H1 (cell line): Measurements from ENCODE around the gene BMPR1A. TPM values are rescaled to one million over a fixed set of nuclear protein-coding genes. Genes with fewer than 3 reads are reported as not detected.

Source experiments
- CTCF ChIA-PET: fragments of 300-600 bp; sonication (Branson Sonifier 250); formaldehyde crosslinking; loops from one replicate; lab custom pipeline; 2021; ENCODE audit not compliant: partially characterized antibody; lab: Charles Lee
- POLR2A ChIA-PET: fragments of 300-600 bp; sonication (Branson Sonifier 250); formaldehyde crosslinking; loops from one replicate; lab custom pipeline; 2021; ENCODE audit warnings: inconsistent platforms; ENCODE audit not compliant: partially characterized antibody; lab: Charles Lee
- DNase-seq, 2 experiments: peaks; one replicate each; pipeline versions ENCODE4 v3.0.0 to v3.0.0-alpha.2; 2010 to 2022; ENCODE audit warnings: low spot score in 2 of 2, low read depth in 1 of 2, mixed read lengths in 1 of 2
- FAIRE-seq: peaks from 2 replicates; lab custom pipeline; 2011; peaks lifted over from hg19 to GRCh38; lab: Jason Lieb, UNC
- H2AFZ ChIP-seq: 2 replicates; pipeline ENCODE4 v1.8.1; 2012; ENCODE audit warnings: low read length, inconsistent platforms
- H2AK5ac ChIP-seq: 2 replicates; pipeline ENCODE4 v1.6.1; 2013; ENCODE audit warnings: low read depth, low read length
- H2BK120ac ChIP-seq: replicated peaks from 2 replicates; pipeline ENCODE3; 2013; ENCODE audit warnings: low read depth, low read length, inconsistent platforms
- H2BK12ac ChIP-seq: 2 replicates; pipeline ENCODE4 v1.6.1; 2013; ENCODE audit warnings: low read depth, low read length
- H2BK15ac ChIP-seq: 2 replicates; pipeline ENCODE4 v1.6.1; 2013; ENCODE audit warnings: low read length
- H2BK20ac ChIP-seq: 2 replicates; pipeline ENCODE4 v1.6.1; 2013; ENCODE audit warnings: low read length
- H2BK5ac ChIP-seq: 2 replicates; pipeline ENCODE4 v1.6.1; 2013; ENCODE audit warnings: low read depth, low read length
- H3K14ac ChIP-seq: 2 replicates; pipeline ENCODE4 v1.6.1; 2013; ENCODE audit warnings: inconsistent platforms; ENCODE audit not compliant: insufficient read length
- H3K18ac ChIP-seq: 2 replicates; pipeline ENCODE4 v1.6.1; 2013; ENCODE audit warnings: low read length; ENCODE audit errors: extremely low read depth
- H3K23ac ChIP-seq: 2 replicates; pipeline ENCODE4 v1.6.1; 2013; ENCODE audit warnings: inconsistent platforms; ENCODE audit not compliant: insufficient read length
- H3K23me2 ChIP-seq: 2 replicates; pipeline ENCODE4 v1.6.1; 2013; ENCODE audit warnings: low read depth, low read length
- H3K27ac ChIP-seq: 2 replicates; pipeline ENCODE4 v1.6.1; 2011; ENCODE audit warnings: low read depth, low read length, inconsistent platforms
- H3K27me3 ChIP-seq, 4 experiments: replicated peaks in 1 of 4; 1 replicate in 1 of 4; 2 replicates in 3 of 4; pipeline versions ENCODE4 v1.6.1 to v1.8.1; 2011 to 2013; ENCODE audit warnings: low read length in 3 of 4, mild to moderate bottlenecking in 3 of 4, inconsistent platforms in 2 of 4, mixed read lengths in 2 of 4, moderate library complexity in 1 of 4; ENCODE audit not compliant: control insufficient read depth in 3 of 4, insufficient read depth in 3 of 4; ENCODE audit errors: extremely low read depth in 1 of 4
- H3K36me3 ChIP-seq, 4 experiments: 2 replicates each; pipeline versions ENCODE4 v1.6.1 to v1.8.1; 2011 to 2013; ENCODE audit warnings: mild to moderate bottlenecking in 4 of 4, low read length in 3 of 4, moderate library complexity in 2 of 4, control low read depth in 1 of 4, inconsistent platforms in 1 of 4; ENCODE audit not compliant: insufficient read depth in 4 of 4, control insufficient read depth in 2 of 4
- H3K4ac ChIP-seq: replicated peaks from 2 replicates; pipeline ENCODE3; 2013; ENCODE audit warnings: low read length, low read depth, mixed read lengths, inconsistent platforms; ENCODE audit not compliant: insufficient read length
- H3K4me1 ChIP-seq, 4 experiments: replicated peaks in 1 of 4; 1 replicate in 1 of 4; 2 replicates in 3 of 4; pipeline versions ENCODE4 v1.6.1 to v1.8.1; 2011 to 2013; ENCODE audit warnings: low read length in 3 of 4, inconsistent platforms in 2 of 4, mixed read lengths in 1 of 4; ENCODE audit not compliant: insufficient read depth in 4 of 4, control insufficient read depth in 3 of 4
- H3K4me2 ChIP-seq, 2 experiments: 2 replicates each; pipeline versions ENCODE4 v1.6.1 to v1.8.1; 2011 to 2013; ENCODE audit warnings: low read depth in 2 of 2, low read length in 2 of 2, control low read depth in 1 of 2, inconsistent platforms in 1 of 2, mild to moderate bottlenecking in 1 of 2; ENCODE audit not compliant: insufficient read depth in 1 of 2
- H3K4me3 ChIP-seq, 4 experiments: fragments of 200-600, 300-600 bp in 1 of 4; sonication (generic), shearing (Covaris generic), sonication (Bioruptor Twin) in 1 of 4; 2 replicates each; pipeline versions ENCODE4 v1.5.1 to v1.8.1; 2011 to 2016; ENCODE audit warnings: low read length in 4 of 4, low read depth in 3 of 4, control low read depth in 2 of 4, inconsistent platforms in 2 of 4, mild to moderate bottlenecking in 2 of 4, mixed read lengths in 1 of 4, moderate library complexity in 1 of 4; ENCODE audit not compliant: insufficient read depth in 2 of 4; ENCODE audit errors: extremely low read depth in 1 of 4
- H3K56ac ChIP-seq: replicated peaks from 2 replicates; pipeline ENCODE3; 2013; ENCODE audit warnings: low read depth, mild to moderate bottlenecking, mixed read lengths, low read length, inconsistent platforms; ENCODE audit not compliant: insufficient read length
- H3K79me1 ChIP-seq: 2 replicates; pipeline ENCODE4 v1.6.1; 2013; ENCODE audit warnings: low read depth, low read length, control low read depth
- H3K79me2 ChIP-seq, 2 experiments: 2 replicates each; pipeline versions ENCODE4 v1.6.1 to v1.8.1; 2012 to 2013; ENCODE audit warnings: low read length in 2 of 2, mild to moderate bottlenecking in 2 of 2, inconsistent platforms in 1 of 2; ENCODE audit not compliant: insufficient read depth in 2 of 2, control insufficient read depth in 1 of 2
- H3K9ac ChIP-seq, 4 experiments: replicated peaks in 1 of 4; 1 replicate in 1 of 4; 2 replicates in 3 of 4; pipeline versions ENCODE4 v1.6.1 to v1.8.1; 2011 to 2013; ENCODE audit warnings: low read depth in 3 of 4, low read length in 3 of 4, control low read depth in 2 of 4, mild to moderate bottlenecking in 2 of 4, moderate library complexity in 2 of 4, inconsistent platforms in 1 of 4; ENCODE audit errors: extremely low read depth in 1 of 4
- H3K9me3 ChIP-seq, 2 experiments: 2 replicates each; pipeline versions ENCODE4 v1.6.1 to v1.8.1; 2012 to 2013; ENCODE audit warnings: mild to moderate bottlenecking in 2 of 2, moderate library complexity in 2 of 2, control low read depth in 1 of 2, inconsistent platforms in 1 of 2, low read depth in 1 of 2, low read length in 1 of 2, mixed read lengths in 1 of 2; ENCODE audit not compliant: insufficient read depth in 2 of 2
- H4K20me1 ChIP-seq, 2 experiments: replicated peaks in 1 of 2; 2 replicates each; pipeline versions ENCODE3 to v1.8.1; 2011 to 2013; ENCODE audit warnings: inconsistent platforms in 2 of 2, low read length in 2 of 2, mild to moderate bottlenecking in 1 of 2; ENCODE audit not compliant: insufficient read depth in 2 of 2, control insufficient read depth in 1 of 2
- H4K5ac ChIP-seq: 2 replicates; pipeline ENCODE4 v1.6.1; 2013; ENCODE audit warnings: low read length, low read depth, mixed read lengths, inconsistent platforms; ENCODE audit not compliant: insufficient read length
- H4K8ac ChIP-seq: 2 replicates; pipeline ENCODE4 v1.8.0; 2013; ENCODE audit warnings: mild to moderate bottlenecking, moderate library complexity, low read length, inconsistent platforms; ENCODE audit not compliant: insufficient read depth; ENCODE audit errors: extremely low read depth
- H4K91ac ChIP-seq: replicated peaks from 2 replicates; pipeline ENCODE3; 2013; ENCODE audit warnings: low read length, mixed read lengths, inconsistent platforms; ENCODE audit not compliant: insufficient read length
- ASH2L ChIP-seq: fragments of 200-600, 300-600 bp; sonication (generic); IDR thresholded peaks from one replicate; pipeline ENCODE4 v1.7.1; 2017; ENCODE audit warnings: low read length
- HDAC2 ChIP-seq, 2 experiments: fragments of 300-600 bp in 1 of 2; sonication (generic) in 1 of 2; IDR thresholded peaks; 2 replicates each; pipeline ENCODE4 v1.6.1; 2011 to 2012; ENCODE audit warnings: low read depth in 2 of 2, low read length in 2 of 2, mild to moderate bottlenecking in 2 of 2, moderate library complexity in 2 of 2, borderline replicate concordance in 1 of 2, inconsistent platforms in 1 of 2
- JUN ChIP-seq: IDR thresholded peaks from 2 replicates; pipeline ENCODE4 v1.6.1; 2011; ENCODE audit warnings: low read depth, mild to moderate bottlenecking, improper control_type of control experiment, low read length
- KDM4A ChIP-seq: IDR thresholded peaks from one replicate; pipeline ENCODE4 v1.7.1; 2012; ENCODE audit warnings: low read depth, mild to moderate bottlenecking, moderate library complexity, low read length, inconsistent platforms; ENCODE audit not compliant: severe bottlenecking
- KDM5A ChIP-seq: fragments of 200-600 bp; IDR thresholded peaks from 2 replicates; pipeline ENCODE4 v1.7.1; 2012; ENCODE audit warnings: mild to moderate bottlenecking, low read length, inconsistent platforms, mixed read lengths
- MAX ChIP-seq: IDR thresholded peaks from 2 replicates; pipeline ENCODE4 v1.6.1; 2012; ENCODE audit warnings: inconsistent platforms
- RXRA ChIP-seq: IDR thresholded peaks from 2 replicates; pipeline ENCODE4 v1.6.1; 2011; ENCODE audit warnings: low read depth, mild to moderate bottlenecking, low read length, moderate library complexity; ENCODE audit not compliant: insufficient read depth
- WGBS, 2 experiments: shearing (Covaris generic) in 1 of 2; methylation state at CpG; one replicate each; pipeline versions ENCODE4 v1.1.6 to v1.1.7; 2013 to 2015; ENCODE audit warnings: low lambda C conversion rate in 2 of 2, mixed read lengths in 2 of 2, inconsistent platforms in 1 of 2, low coverage in 1 of 2, missing lambda C conversion rate in 1 of 2; ENCODE audit not compliant: insufficient replicate concordance in 2 of 2, insufficient coverage in 1 of 2, insufficient read length in 1 of 2; ENCODE audit errors: extremely low coverage in 1 of 2, missing lambda C conversion rate in 1 of 2; 5-methylcytosine and 5-hydroxymethylcytosine counted together
- polyA plus RNA-seq, 7 experiments: library from polyadenylated mRNA; depleted of rRNA in 3 of 7; stranded (reverse) in 5 of 7; unstranded in 2 of 7; fragments of >200 nt in 5 of 7; fragments of 200-250 nt in 2 of 7; gene quantifications; 1 replicate in 5 of 7; 2 replicates in 1 of 7; 4 replicates in 1 of 7; pipeline versions ENCODE4 v1.2.1 to v1.2.3, GENCODE V29; 2011 to 2013; ENCODE audit warnings: missing spikeins in 2 of 7, mixed read lengths in 2 of 7
- total RNA-seq: library from RNA; stranded (reverse); fragmentation: NEBNext Ultra II Directional; extraction: Animal tissue kit (Norgen Biotek cat#: 25700); gene quantifications from 2 replicates; pipeline ENCODE4 v1.2.1, GENCODE V29; 2021

Gene BMPR1A
- total and polyA plus RNA-seq, 2 of the 8 experiments (the other 6 are each of a cell fraction or from before 2014, with no cell fraction given): 34.4 to 129 TPM

- peak within 1 kb of the TSS; percentile 99; the same call in 1 of the 2 replicates for H2BK5ac ChIP-seq
- no peak within 1 kb of the TSS for H4K5ac ChIP-seq
- no peaks in the 10 kb centered on the region for H3K36me3 ChIP-seq
- H3K23ac ChIP-seq: no peak within 1 kb of the TSS
- peaks cover 0 to under 1% of the 10 kb centered on the region in 2 experiments; a peak in 1 of 4 replicates for H3K9me3 ChIP-seq
- H3K27me3 ChIP-seq: no peaks in the 10 kb centered on the region
- H2AFZ ChIP-seq: no peak within 1 kb of the TSS
- no peaks in the 10 kb centered on the region for H3K79me1 ChIP-seq
- H3K18ac ChIP-seq: peak within 1 kb of the TSS; percentile 85
- CTCF ChIA-PET: interaction anchor here (0.6 to 26.4 kb wide), 6 partner anchors 3 to 268 kb away, joined by 3 to 975 read pairs (median 4); partner anchors contain the start of genes ADIRF, MMRN2 and SNCG
- H2BK15ac ChIP-seq: peak within 1 kb of the TSS; percentile 66; the same call in 1 of the 2 replicates
- peak within 1 kb of the TSS; percentile 89 for H2BK120ac ChIP-seq
- no peak within 1 kb of the TSS for H3K56ac ChIP-seq
- no peaks in the 10 kb centered on the region for H3K79me2 ChIP-seq
- FAIRE-seq (no peak), DNase-seq (no peak)
- peak within 1 kb of the TSS; percentile 96 for H4K91ac ChIP-seq
- peak within 1 kb of the TSS; percentile 96 for H2BK20ac ChIP-seq
- POLR2A ChIA-PET: interaction anchor here (0.7 to 4.4 kb wide), 6 partner anchors 10 to 17 kb away, joined by 3 to 38 read pairs (median 5); partner anchors contain the start of gene ADIRF
- 0 out of 4 replicates have a peak within 1 kb of the TSS, but pooled peaks of 1 of the 2 experiments have one; percentile 50 for H3K4me2 ChIP-seq
- H3K27ac ChIP-seq: no peak within 1 kb of the TSS
- no peaks in the 10 kb centered on the region for H3K23me2 ChIP-seq
- no peak within 1 kb of the TSS for H3K9ac ChIP-seq
- peak within 1 kb of the TSS; percentile 82; the same call in 1 of the 2 replicates for H2AK5ac ChIP-seq
- peak within 1 kb of the TSS; percentile 63 for H3K4ac ChIP-seq
- H4K8ac ChIP-seq: no peak within 1 kb of the TSS; the same call in 1 of the 2 replicates
- H3K14ac ChIP-seq: no peak within 1 kb of the TSS
- TF ChIP-seq KDM5A (no peak), HDAC2 (IDR thresholded peaks at IDR 0.05; ENCODE audit: borderline replicate concordance in 1 of 2, low read depth in 2 of 2, low read length in 2 of 2) (no peak), JUN (no peak), ASH2L (no peak), RXRA (no peak), KDM4A (no peak), MAX (no peak)
- no peaks in the 10 kb centered on the region for H4K20me1 ChIP-seq
- no peak within 1 kb of the TSS for H3K4me3 ChIP-seq
- H3K4me1 ChIP-seq: peaks cover 16 to 60% (median 48%) of the 10 kb centered on the region in 4 experiments
- peak within 1 kb of the TSS; percentile 99; the same call in 1 of the 2 replicates for H2BK12ac ChIP-seq
- 98% methylated on average over 6 of the region's 9 CpGs; no CpG with 5 or more reads in 1 of the 2 experiments for WGBS, 2 experiments
Measured at GRCh38 chr10:86957471-86958115, 201.2 kb downstream of the BMPR1A start, which contains the start of gene MMRN2. TSS of gene MMRN2 (minus strand) at chr10:86957615. CDS start at chr10:86957541, 74 bp downstream.
